Esophagus muscularis mucosa (tissue), 3 donors: Measurements from ENCODE around the gene REPS1.

Experiments used
- POLR2A ChIP-seq: fragments of 450-650 bp; IDR thresholded peaks from one replicate; pipeline ENCODE4 v1.6.1; 2017; ENCODE audit warnings: antibody characterized with exemption, moderate library complexity, mild to moderate bottlenecking, low read depth
- TF ChIP-seq, protein P1 (sequence below), 3 experiments: fragments of 200-600 bp in 2 of 3; fragments of 450-650 bp in 1 of 3; sonication (generic) in 2 of 3; IDR thresholded peaks; one replicate each; pipeline ENCODE4 v1.5.1; 2017 to 2019; ENCODE audit warnings: antibody characterized with exemption in 3 of 3, mild to moderate bottlenecking in 2 of 3, moderate library complexity in 1 of 3

DNA sequence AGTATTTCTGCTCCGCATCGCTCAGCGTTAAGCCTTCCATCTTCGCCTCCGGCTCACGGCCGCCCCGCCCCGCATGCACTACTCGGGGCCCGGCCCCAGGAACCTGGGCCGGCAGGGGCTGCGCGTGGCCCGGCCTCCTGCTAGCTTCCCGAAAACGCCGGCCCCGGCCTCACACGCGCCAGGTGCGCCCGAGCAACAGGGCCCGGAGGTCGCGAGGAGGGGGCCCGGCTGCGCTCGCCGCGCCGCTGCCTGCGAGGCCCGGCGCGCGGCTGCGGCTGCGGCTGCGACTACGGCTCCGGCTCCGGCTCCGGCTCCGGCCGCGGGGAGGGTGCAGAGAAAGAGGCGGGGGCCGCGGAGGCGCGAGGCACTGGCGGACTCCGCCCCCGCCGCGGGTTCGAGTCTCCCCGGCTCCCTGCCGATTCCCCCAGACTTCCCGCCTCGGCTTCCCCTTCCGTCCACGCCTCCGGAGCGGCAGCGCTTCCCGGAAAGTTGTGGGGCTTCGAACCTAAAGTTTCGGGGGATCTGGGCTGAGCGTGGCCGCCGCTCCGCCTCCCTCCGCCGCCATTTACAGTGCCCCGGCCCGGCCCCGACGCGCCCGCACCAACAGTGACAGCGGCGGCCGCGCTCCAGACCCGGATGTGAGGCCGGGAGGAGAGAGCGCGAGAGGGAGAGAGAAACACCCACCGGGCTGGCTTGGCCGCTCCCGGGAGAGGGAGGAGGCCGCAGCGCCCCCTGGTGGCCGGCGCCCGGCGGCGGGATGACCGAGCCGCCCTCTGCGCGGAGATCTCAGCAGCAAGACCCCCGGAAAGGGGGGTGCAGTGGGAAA lies at the start of gene REPS1:
- no peak for TF ChIP-seq POLR2A
- TF ChIP-seq, protein P1, sequence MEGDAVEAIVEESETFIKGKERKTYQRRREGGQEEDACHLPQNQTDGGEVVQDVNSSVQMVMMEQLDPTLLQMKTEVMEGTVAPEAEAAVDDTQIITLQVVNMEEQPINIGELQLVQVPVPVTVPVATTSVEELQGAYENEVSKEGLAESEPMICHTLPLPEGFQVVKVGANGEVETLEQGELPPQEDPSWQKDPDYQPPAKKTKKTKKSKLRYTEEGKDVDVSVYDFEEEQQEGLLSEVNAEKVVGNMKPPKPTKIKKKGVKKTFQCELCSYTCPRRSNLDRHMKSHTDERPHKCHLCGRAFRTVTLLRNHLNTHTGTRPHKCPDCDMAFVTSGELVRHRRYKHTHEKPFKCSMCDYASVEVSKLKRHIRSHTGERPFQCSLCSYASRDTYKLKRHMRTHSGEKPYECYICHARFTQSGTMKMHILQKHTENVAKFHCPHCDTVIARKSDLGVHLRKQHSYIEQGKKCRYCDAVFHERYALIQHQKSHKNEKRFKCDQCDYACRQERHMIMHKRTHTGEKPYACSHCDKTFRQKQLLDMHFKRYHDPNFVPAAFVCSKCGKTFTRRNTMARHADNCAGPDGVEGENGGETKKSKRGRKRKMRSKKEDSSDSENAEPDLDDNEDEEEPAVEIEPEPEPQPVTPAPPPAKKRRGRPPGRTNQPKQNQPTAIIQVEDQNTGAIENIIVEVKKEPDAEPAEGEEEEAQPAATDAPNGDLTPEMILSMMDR (IDR thresholded peaks at IDR 0.05) = peak in 2 of 3 experiments; percentile 93 to 99
